H9 (cell line): ENCODE measurements around the gene ACTL8. TPM values are rescaled to one million over a fixed set of nuclear protein-coding genes. Genes with fewer than 3 reads are reported as not detected.

ENCODE experiments used
- DNase-seq: peaks from one replicate; pipeline ENCODE4 v3.0.0-alpha.2; 2017
- H2AFZ ChIP-seq: one replicate; pipeline ENCODE4 v1.6.1; 2013; ENCODE audit warnings: mild to moderate bottlenecking, low read length, control low read depth, moderate library complexity
- H2AK5ac ChIP-seq: 2 replicates; pipeline ENCODE4 v1.6.1; 2013; ENCODE audit warnings: low read length, control low read depth, mixed read lengths; ENCODE audit not compliant: insufficient read length
- H2BK120ac ChIP-seq: one replicate; pipeline ENCODE4 v1.6.1; 2013; ENCODE audit warnings: low read depth, mild to moderate bottlenecking, low read length, control low read depth, inconsistent platforms; ENCODE audit not compliant: poor library complexity, severe bottlenecking
- H2BK12ac ChIP-seq: 2 replicates; pipeline ENCODE4 v1.6.1; 2013; ENCODE audit warnings: low read length, control low read depth, mixed read lengths, low read depth; ENCODE audit not compliant: insufficient read length
- H2BK15ac ChIP-seq: 2 replicates; pipeline ENCODE4 v1.6.1; 2013; ENCODE audit warnings: low read depth, low read length, control low read depth
- H2BK20ac ChIP-seq: one replicate; pipeline ENCODE4 v1.6.1; 2013; ENCODE audit warnings: low read depth, mild to moderate bottlenecking, low read length, control low read depth, inconsistent platforms; ENCODE audit not compliant: poor library complexity, severe bottlenecking
- H2BK5ac ChIP-seq: 2 replicates; pipeline ENCODE4 v1.6.1; 2013; ENCODE audit warnings: low read length, control low read depth, mixed read lengths; ENCODE audit not compliant: insufficient read length
- H3K14ac ChIP-seq: 2 replicates; pipeline ENCODE4 v1.6.1; 2013; ENCODE audit warnings: low read length, control low read depth; ENCODE audit not compliant: insufficient read depth
- H3K18ac ChIP-seq: 2 replicates; pipeline ENCODE4 v1.6.1; 2013; ENCODE audit warnings: low read depth, mild to moderate bottlenecking, mixed read lengths, low read length, control low read depth; ENCODE audit not compliant: insufficient read length
- H3K23ac ChIP-seq: 2 replicates; pipeline ENCODE4 v1.6.1; 2013; ENCODE audit warnings: low read length, control low read depth, mixed read lengths, low read depth; ENCODE audit not compliant: insufficient read length
- H3K23me2 ChIP-seq: 2 replicates; pipeline ENCODE4 v1.6.1; 2013; ENCODE audit warnings: low read depth, mild to moderate bottlenecking, mixed read lengths, low read length, control low read depth; ENCODE audit not compliant: insufficient read length, poor library complexity, severe bottlenecking
- H3K27ac ChIP-seq: 2 replicates; pipeline ENCODE4 v1.5.1; 2013; ENCODE audit warnings: low read length, control low read depth, mixed read lengths, low read depth; ENCODE audit not compliant: insufficient read length
- H3K27me3 ChIP-seq: 2 replicates; pipeline ENCODE4 v1.6.1; 2013; ENCODE audit warnings: low read length, control low read depth, inconsistent platforms; ENCODE audit not compliant: insufficient read depth
- H3K4ac ChIP-seq: 2 replicates; pipeline ENCODE4 v1.6.1; 2013; ENCODE audit warnings: low read depth, mild to moderate bottlenecking, control low read depth, inconsistent platforms, low read length, moderate library complexity
- H3K4me1 ChIP-seq: 2 replicates; pipeline ENCODE4 v1.6.1; 2013; ENCODE audit warnings: low read length, control low read depth, inconsistent platforms; ENCODE audit not compliant: insufficient read depth
- H3K4me2 ChIP-seq: 2 replicates; pipeline ENCODE4 v1.6.1; 2013; ENCODE audit warnings: low read length, control low read depth, mixed read lengths; ENCODE audit not compliant: insufficient read length, insufficient read depth
- H3K56ac ChIP-seq: 2 replicates; pipeline ENCODE4 v1.6.1; 2013; ENCODE audit warnings: low read depth, mild to moderate bottlenecking, mixed read lengths, low read length, control low read depth; ENCODE audit not compliant: insufficient read length
- H3K79me1 ChIP-seq: 2 replicates; pipeline ENCODE4 v1.6.1; 2013; ENCODE audit warnings: low read depth, mild to moderate bottlenecking, moderate library complexity, low read length, control low read depth, inconsistent platforms; ENCODE audit not compliant: insufficient read depth, poor library complexity, severe bottlenecking
- H3K79me2 ChIP-seq: 2 replicates; pipeline ENCODE4 v1.6.1; 2013; ENCODE audit warnings: low read length, control low read depth, inconsistent platforms; ENCODE audit not compliant: insufficient read depth
- H3K9ac ChIP-seq: 2 replicates; pipeline ENCODE4 v1.6.1; 2013; ENCODE audit warnings: low read length, control low read depth, mixed read lengths; ENCODE audit not compliant: insufficient read length; ENCODE audit errors: extremely low read depth
- H3K9me3 ChIP-seq: one replicate; pipeline ENCODE4 v1.6.1; 2013; ENCODE audit warnings: low read depth, low read length, inconsistent platforms; ENCODE audit not compliant: control insufficient read depth
- H3T11ph ChIP-seq: one replicate; pipeline ENCODE4 v1.6.1; 2013; ENCODE audit warnings: mild to moderate bottlenecking, low read length, control low read depth, inconsistent platforms
- H4K20me1 ChIP-seq: one replicate; pipeline ENCODE4 v1.6.1; 2013; ENCODE audit not compliant: control insufficient read depth, insufficient read length, insufficient read depth
- H4K5ac ChIP-seq: 2 replicates; pipeline ENCODE4 v1.6.1; 2013; ENCODE audit warnings: low read depth, mild to moderate bottlenecking, mixed read lengths, low read length, control low read depth; ENCODE audit not compliant: insufficient read length
- H4K8ac ChIP-seq: replicated peaks from 2 replicates; pipeline ENCODE4 v1.6.1; 2013; ENCODE audit warnings: low read length, control low read depth, mixed read lengths, low read depth; ENCODE audit not compliant: insufficient read length
- H4K91ac ChIP-seq: 2 replicates; pipeline ENCODE4 v1.6.1; 2013; ENCODE audit warnings: low read depth, mild to moderate bottlenecking, moderate library complexity, mixed read lengths, low read length, control low read depth; ENCODE audit not compliant: insufficient read length
- H3K27ac Mint-ChIP-seq, 3 experiments: 2 replicates in 2 of 3; 3 replicates in 1 of 3; pipeline ENCODE4 v1.8.0; 2020 to 2021; ENCODE audit warnings: mixed read lengths in 3 of 3, mild to moderate bottlenecking in 1 of 3, moderate library complexity in 1 of 3
- H3K27me3 Mint-ChIP-seq: 2 replicates; pipeline ENCODE4 v1.8.0; 2021; ENCODE audit warnings: low read depth, mild to moderate bottlenecking, moderate library complexity, mixed read lengths
- H3K36me3 Mint-ChIP-seq, 3 experiments: 2 replicates in 2 of 3; 3 replicates in 1 of 3; pipeline ENCODE4 v1.8.0; 2020 to 2021; ENCODE audit warnings: low read depth in 3 of 3, mixed read lengths in 3 of 3; ENCODE audit not compliant: insufficient read depth in 1 of 3
- H3K4me1 Mint-ChIP-seq, 2 experiments: 2 replicates each; pipeline ENCODE4 v1.8.0; 2020; ENCODE audit warnings: mixed read lengths in 2 of 2
- H3K4me3 Mint-ChIP-seq, 2 experiments: 2 replicates in 1 of 2; 3 replicates in 1 of 2; pipeline ENCODE4 v1.8.0; 2020 to 2021; ENCODE audit warnings: mild to moderate bottlenecking in 2 of 2, mixed read lengths in 2 of 2, moderate library complexity in 1 of 2
- H3K9me3 Mint-ChIP-seq, 2 experiments: 2 replicates in 1 of 2; 3 replicates in 1 of 2; pipeline ENCODE4 v1.8.0; 2020; ENCODE audit warnings: mild to moderate bottlenecking in 2 of 2, mixed read lengths in 2 of 2, moderate library complexity in 1 of 2
- WGBS: extraction: QIAGEN DNeasy Blood & Tissue Kit; methylation state at CpG from one replicate; pipeline ENCODE4 v1.1.7; 2013; ENCODE audit warnings: missing lambda C conversion rate, low lambda C conversion rate, mixed read lengths; ENCODE audit not compliant: insufficient read length; ENCODE audit errors: extremely low coverage; 5-methylcytosine and 5-hydroxymethylcytosine counted together
- total RNA-seq: library from RNA; stranded (reverse); gene quantifications from 2 replicates; pipeline ENCODE4 v1.2.1, GENCODE V29; 2021
- TF ChIP-seq, protein P1 (sequence below): fragments of 200-600 bp; sonication (generic); conservative IDR thresholded peaks from 3 replicates; pipeline ENCODE4 v1.8.0; 2021; ENCODE audit warnings: antibody characterized with exemption, mild to moderate bottlenecking

Gene ACTL8
- total RNA-seq, 1 experiment from 2014 or later, result not detected

DNA sequence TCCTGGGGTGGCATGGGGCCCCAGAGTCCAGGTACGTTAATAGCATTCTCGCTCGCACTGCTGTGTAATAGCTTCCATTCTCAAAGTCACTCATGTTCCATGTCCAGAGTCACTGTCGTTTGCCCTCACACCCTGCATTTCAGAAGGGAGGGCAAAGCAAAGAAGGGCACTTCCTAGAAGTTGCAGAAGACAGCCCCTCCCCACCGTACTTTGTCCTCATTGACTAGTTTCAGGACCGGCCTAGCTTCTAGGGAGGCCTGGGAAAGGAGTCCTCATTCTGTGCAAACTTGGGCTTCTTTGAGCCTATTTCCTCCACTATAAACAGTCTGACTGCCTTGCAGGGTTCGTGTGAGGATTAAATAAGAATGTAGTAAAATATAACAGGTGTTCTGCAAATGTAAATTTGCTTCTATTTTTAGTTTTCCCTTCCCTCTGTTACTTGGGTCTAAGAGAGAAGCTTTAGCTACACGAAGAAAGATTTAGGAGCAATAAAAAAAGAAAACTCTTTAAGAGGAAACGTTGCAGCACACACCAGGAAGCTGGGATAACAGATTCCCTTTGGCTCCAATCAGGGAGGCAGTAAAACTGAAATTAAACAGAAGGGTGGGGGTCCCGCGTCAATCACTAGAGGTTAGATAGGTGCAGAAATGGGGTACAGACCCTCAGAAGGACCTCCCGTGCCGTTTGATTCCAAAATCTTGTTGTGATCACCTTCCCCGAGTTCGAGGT lies 40.1 kb downstream of the ACTL8 start:
- H3K4ac ChIP-seq, result no peak overlapping the region
- H2BK12ac ChIP-seq, result no peak overlapping the region
- H3K18ac ChIP-seq, result no peak overlapping the region
- H2AFZ ChIP-seq, result no peak overlapping the region
- H3K14ac ChIP-seq, result no peak overlapping the region; the same call in 1 of the 2 replicates
- no peaks in the 10 kb centered on the region for H3K79me2 ChIP-seq
- H2BK20ac ChIP-seq, result no peak overlapping the region
- H3K36me3 Mint-ChIP-seq, result no peaks in the 10 kb centered on the region
- no peak overlapping the region for H3K56ac ChIP-seq
- no CpG with 5 or more reads among the region's 15 CpGs for WGBS
- no peak for DNase-seq
- H3K23ac ChIP-seq, result no peak overlapping the region
- H2BK120ac ChIP-seq, result no peak overlapping the region
- H3K4me1 ChIP-seq, result no peaks in the 10 kb centered on the region
- no peak overlapping the region for H2BK15ac ChIP-seq
- no peak overlapping the region for H3K4me2 ChIP-seq
- H4K8ac ChIP-seq, result no peak overlapping the region
- no peaks in the 10 kb centered on the region for H4K20me1 ChIP-seq
- peaks cover 21% of the 10 kb centered on the region for H3K27me3 Mint-ChIP-seq
- no peak overlapping the region for H3T11ph ChIP-seq
- peaks cover 0 to 4% of the 10 kb centered on the region in 2 experiments; a peak in 2 of 4 replicates for H3K4me1 Mint-ChIP-seq
- H2BK5ac ChIP-seq, result no peak overlapping the region
- no peaks in the 10 kb centered on the region for H3K79me1 ChIP-seq
- no peak overlapping the region for H3K27ac Mint-ChIP-seq
- TF ChIP-seq, protein P1, sequence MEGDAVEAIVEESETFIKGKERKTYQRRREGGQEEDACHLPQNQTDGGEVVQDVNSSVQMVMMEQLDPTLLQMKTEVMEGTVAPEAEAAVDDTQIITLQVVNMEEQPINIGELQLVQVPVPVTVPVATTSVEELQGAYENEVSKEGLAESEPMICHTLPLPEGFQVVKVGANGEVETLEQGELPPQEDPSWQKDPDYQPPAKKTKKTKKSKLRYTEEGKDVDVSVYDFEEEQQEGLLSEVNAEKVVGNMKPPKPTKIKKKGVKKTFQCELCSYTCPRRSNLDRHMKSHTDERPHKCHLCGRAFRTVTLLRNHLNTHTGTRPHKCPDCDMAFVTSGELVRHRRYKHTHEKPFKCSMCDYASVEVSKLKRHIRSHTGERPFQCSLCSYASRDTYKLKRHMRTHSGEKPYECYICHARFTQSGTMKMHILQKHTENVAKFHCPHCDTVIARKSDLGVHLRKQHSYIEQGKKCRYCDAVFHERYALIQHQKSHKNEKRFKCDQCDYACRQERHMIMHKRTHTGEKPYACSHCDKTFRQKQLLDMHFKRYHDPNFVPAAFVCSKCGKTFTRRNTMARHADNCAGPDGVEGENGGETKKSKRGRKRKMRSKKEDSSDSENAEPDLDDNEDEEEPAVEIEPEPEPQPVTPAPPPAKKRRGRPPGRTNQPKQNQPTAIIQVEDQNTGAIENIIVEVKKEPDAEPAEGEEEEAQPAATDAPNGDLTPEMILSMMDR, result no peak
- no peaks in the 10 kb centered on the region for H3K27me3 ChIP-seq
- no peak overlapping the region for H2AK5ac ChIP-seq
- no peak overlapping the region for H4K91ac ChIP-seq
- no peaks in the 10 kb centered on the region for H3K9me3 ChIP-seq
- no peak overlapping the region; a peak in 1 of 5 replicates for H3K4me3 Mint-ChIP-seq
- H3K23me2 ChIP-seq, result no peaks in the 10 kb centered on the region
- no peak overlapping the region for H4K5ac ChIP-seq
- H3K27ac ChIP-seq, result no peak overlapping the region
- H3K9me3 Mint-ChIP-seq, result no peaks in the 10 kb centered on the region
- no peak overlapping the region for H3K9ac ChIP-seq
